ENCODE measurements around the gene COL26A1. TPM values are rescaled to one million over a fixed set of nuclear protein-coding genes. Genes with fewer than 3 reads are reported as not detected.

The COL26A1 gene
- total RNA-seq, 1 donor from 2014 or later: not detected

DNA sequence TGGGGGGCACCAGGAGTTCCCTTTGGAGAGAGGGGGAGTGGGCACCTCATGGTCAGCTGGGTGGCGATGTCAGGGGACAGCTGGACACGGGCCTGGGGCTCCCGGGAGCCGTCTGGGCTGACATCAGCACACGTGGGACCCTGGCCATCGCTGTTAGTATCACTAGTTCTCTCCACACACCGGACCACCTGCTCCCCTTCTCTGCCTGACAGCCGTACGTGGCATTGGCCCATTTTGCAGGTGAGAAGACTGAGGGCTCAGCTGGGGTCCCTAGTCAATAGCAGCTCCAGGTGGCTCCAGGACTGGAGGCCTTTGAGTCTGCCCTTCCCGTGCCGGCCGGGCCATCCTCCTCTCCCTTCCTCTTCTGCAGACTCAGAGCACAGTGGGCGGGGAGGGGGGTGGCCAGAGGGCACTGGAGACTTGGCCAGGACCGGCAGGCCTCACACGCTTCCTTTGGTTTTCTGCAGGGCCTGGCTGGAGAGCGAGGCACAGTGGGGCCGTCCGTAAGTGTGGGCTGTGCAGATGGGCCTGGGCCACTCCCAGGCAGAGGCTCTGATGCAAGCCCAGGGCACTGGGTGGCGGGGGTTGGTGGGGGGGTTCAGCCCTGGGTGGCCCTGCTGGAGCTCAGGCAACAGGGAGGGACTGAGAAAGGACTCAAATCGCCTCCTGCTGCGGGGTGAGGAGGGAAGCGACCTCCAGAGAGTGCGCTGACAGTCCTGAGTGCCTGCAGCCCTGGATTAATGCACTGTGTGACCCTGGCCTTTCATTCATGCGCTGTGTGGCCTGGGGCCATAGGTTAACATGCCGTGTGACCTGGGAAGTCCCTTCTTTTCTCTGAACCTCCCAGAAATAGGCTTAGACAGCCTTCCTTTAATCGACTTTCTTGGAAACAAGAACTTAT, 188.2 kb downstream of the COL26A1 start:
- Mint-ChIP-seq H3K27me3 (peaks cover 14% of the 10 kb centered on the region), H3K4me1 (no peaks in the 10 kb centered on the region), H3K36me3 (ENCODE audit: low read depth) (no peaks in the 10 kb centered on the region), H3K27ac (no peak overlapping the region), H3K9me3 (no peaks in the 10 kb centered on the region), H3K4me3 (no peak overlapping the region)
- DNase-seq (peak; percentile 4), ATAC-seq (ENCODE audit: low read depth) (no peak)
- TF ChIP-seq, protein P1, sequence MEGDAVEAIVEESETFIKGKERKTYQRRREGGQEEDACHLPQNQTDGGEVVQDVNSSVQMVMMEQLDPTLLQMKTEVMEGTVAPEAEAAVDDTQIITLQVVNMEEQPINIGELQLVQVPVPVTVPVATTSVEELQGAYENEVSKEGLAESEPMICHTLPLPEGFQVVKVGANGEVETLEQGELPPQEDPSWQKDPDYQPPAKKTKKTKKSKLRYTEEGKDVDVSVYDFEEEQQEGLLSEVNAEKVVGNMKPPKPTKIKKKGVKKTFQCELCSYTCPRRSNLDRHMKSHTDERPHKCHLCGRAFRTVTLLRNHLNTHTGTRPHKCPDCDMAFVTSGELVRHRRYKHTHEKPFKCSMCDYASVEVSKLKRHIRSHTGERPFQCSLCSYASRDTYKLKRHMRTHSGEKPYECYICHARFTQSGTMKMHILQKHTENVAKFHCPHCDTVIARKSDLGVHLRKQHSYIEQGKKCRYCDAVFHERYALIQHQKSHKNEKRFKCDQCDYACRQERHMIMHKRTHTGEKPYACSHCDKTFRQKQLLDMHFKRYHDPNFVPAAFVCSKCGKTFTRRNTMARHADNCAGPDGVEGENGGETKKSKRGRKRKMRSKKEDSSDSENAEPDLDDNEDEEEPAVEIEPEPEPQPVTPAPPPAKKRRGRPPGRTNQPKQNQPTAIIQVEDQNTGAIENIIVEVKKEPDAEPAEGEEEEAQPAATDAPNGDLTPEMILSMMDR (IDR thresholded peaks at IDR 0.05): no peak
- CTCF ChIA-PET: no interaction called here
- intact Hi-C loops (cut with micrococcal nuclease): no loop called here
- POLR2A ChIA-PET: no interaction called here

DNA sequence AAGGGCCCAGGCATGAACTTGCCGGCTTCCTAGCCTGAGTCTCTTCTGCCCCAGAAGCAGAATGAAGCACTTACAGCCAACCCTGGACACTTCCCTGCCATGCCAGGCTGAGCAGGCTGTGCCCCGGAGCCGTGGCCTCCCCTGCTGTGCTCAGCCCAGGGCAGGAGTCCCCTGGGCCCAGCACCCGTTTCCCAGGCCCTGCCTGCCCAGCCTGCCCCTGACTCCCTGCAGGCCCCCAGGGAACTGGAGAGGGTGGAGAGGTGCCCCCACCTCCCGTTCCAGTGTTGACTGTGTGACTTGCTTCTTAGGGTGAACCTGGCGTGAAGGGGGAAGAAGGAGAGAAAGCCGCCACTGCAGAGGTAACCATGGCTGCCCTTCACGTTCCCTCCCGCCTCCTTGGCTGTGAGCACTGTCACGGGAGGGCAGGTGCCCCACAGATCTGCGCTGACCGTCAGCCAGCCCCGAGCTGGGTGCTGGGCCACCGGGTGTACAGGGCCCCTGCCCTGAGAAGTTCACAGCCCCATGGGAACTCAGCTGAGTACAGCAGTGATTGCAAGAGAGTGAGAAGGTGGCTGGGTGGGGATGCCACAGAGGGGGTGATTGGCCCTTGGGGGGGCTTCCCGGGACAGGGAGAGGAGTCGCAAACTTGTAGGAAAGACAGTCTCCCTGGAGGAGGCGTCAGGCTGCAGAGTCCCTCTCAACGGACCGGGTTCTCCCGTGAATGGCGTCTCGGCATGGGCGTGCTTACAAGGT, 190.5 kb downstream of the COL26A1 start:
- TF ChIP-seq, protein P1 (IDR thresholded peaks at IDR 0.05): no peak
- intact Hi-C loops (cut with micrococcal nuclease): no loop called here
- Mint-ChIP-seq H3K27ac (no peak overlapping the region), H3K4me1 (no peaks in the 10 kb centered on the region), H3K36me3 (ENCODE audit: low read depth) (no peaks in the 10 kb centered on the region), H3K4me3 (no peak overlapping the region), H3K9me3 (no peaks in the 10 kb centered on the region), H3K27me3 (peaks cover 14% of the 10 kb centered on the region)
- ChIA-PET CTCF (no interaction called here), POLR2A (no interaction called here)
- DNase-seq: peak; percentile 10
- ATAC-seq (ENCODE audit: low read depth): no peak

DNA sequence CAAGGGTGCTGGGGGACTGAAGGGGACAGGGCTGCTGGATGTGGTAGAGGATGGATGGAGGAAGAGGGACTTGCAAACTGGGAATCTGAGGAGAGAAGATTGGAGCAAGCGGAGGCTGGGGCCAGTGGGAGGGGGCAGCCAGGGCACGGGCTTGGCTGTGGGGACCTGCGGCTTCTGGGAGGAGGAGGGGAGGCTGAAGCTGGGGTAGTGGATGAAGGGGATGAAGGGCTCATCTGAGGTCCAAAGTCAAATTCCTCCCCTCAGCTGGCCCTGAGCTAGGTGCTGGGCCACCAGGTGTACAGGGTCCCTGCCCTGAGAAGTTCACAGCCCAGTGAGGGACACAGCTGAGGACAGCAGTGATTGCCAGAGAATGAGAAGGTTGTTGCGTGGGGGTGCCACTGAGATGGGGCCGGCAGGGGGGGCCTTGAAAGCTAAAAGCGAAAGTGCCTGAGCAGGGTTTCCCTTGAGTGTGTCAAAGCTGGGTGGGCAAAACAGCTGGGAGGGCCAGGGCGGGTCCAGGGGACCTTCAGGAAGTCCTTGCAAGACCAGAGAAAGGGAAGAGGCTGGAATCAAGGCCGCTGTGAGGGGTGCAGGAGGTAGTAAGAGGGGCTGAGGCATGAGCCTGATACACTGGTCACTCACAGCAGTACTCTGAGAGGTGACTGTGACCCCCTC, 191.2 kb downstream of the COL26A1 start:
- no peaks in the 10 kb centered on the region for H3K9me3 Mint-ChIP-seq
- peaks cover 12% of the 10 kb centered on the region for H3K27me3 Mint-ChIP-seq
- H3K27ac Mint-ChIP-seq: no peak overlapping the region
- ATAC-seq (ENCODE audit: low read depth) (no peak), DNase-seq (peak; percentile 7)
- TF ChIP-seq, protein P1 (IDR thresholded peaks at IDR 0.05): no peak
- ChIA-PET CTCF (no interaction called here), POLR2A (no interaction called here)
- no peak overlapping the region for H3K4me3 Mint-ChIP-seq
- no peaks in the 10 kb centered on the region for H3K36me3 Mint-ChIP-seq (ENCODE audit: low read depth)
- intact Hi-C loops (cut with micrococcal nuclease): no loop called here
- H3K4me1 Mint-ChIP-seq: no peaks in the 10 kb centered on the region

DNA sequence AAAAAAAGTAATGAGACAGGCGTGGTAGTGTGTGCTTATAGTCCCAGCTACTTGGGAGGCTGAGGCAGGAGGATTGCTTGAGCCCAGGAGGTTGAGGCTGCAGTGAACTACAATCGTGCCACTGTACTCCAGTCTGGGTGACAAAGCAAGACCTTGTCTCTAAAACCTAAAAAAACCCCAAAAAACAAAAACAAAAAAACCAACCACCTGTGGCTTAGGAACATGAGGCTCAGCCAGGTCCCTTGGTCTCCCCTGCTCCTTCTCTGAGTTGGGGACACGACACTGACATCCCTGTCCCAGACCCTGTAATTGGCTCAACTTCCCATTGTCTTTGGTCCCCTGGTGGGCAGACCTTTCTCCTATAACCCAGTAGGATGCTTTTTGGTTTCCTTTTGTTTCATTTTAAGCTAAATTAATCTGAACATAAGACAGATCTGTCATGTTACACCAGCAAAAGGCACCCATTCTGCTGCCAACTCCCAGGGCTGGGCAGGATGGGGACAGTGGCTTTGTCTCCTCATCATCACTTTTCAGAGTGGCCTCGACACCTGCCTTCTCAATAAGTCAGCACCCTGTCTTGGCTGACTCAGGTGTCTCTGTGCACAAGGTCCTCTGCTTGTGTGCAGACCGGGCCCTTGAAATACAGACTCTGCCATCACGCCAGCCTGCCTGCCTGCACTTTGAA, 192.1 kb downstream of the COL26A1 start:
- ATAC-seq (ENCODE audit: low read depth): no peak
- Mint-ChIP-seq H3K9me3 (peaks cover 4% of the 10 kb centered on the region), H3K4me1 (no peaks in the 10 kb centered on the region), H3K4me3 (no peak overlapping the region), H3K27me3 (peaks cover 11% of the 10 kb centered on the region), H3K36me3 (ENCODE audit: low read depth) (no peaks in the 10 kb centered on the region), H3K27ac (no peak overlapping the region)
- ChIA-PET CTCF (interaction anchor here (1.0 kb wide), 1 partner anchor 12 kb away, joined by 3 read pairs; no protein-coding TSS in a partner anchor), POLR2A (interaction anchor here (0.6 kb wide), 1 partner anchor 708 kb away, joined by 5 read pairs; no protein-coding TSS in a partner anchor)
- peak; percentile 5 for DNase-seq
- TF ChIP-seq, protein P1 (IDR thresholded peaks at IDR 0.05): no peak
- intact Hi-C loops (cut with micrococcal nuclease): no loop called here

Measured in activated B cell treated with CpG ODN at 0.5 μM for 24 hours (primary cell).